Muscle layer of duodenum (tissue), 2 donors: ENCODE measurements around the gene MGME1.

Experiments used
- H3K27ac ChIP-seq: one replicate; pipeline ENCODE4 v1.7.0; 2013; ENCODE audit warnings: mild to moderate bottlenecking, low read length
- H3K27me3 ChIP-seq: one replicate; pipeline ENCODE4 v1.7.0; 2013; ENCODE audit warnings: low read depth, mild to moderate bottlenecking, control low read depth, low read length
- H3K36me3 ChIP-seq, 2 donors: one replicate each; pipeline ENCODE4 v1.7.0; 2013; ENCODE audit warnings: low read length in 2 of 2, control low read depth in 1 of 2, mild to moderate bottlenecking in 1 of 2; ENCODE audit not compliant: insufficient read depth in 2 of 2, control insufficient read depth in 1 of 2
- H3K4me1 ChIP-seq, 2 donors: one replicate each; pipeline ENCODE4 v1.7.0; 2013; ENCODE audit warnings: low read length in 2 of 2, mild to moderate bottlenecking in 2 of 2, control low read depth in 1 of 2, moderate library complexity in 1 of 2; ENCODE audit not compliant: insufficient read depth in 2 of 2, control insufficient read depth in 1 of 2
- H3K4me3 ChIP-seq, 2 donors: one replicate each; pipeline ENCODE4 v1.7.0; 2013; ENCODE audit warnings: low read length in 2 of 2, low read depth in 1 of 2, mild to moderate bottlenecking in 1 of 2
- H3K9me3 ChIP-seq, 2 donors: one replicate each; pipeline ENCODE4 v1.7.0; 2013; ENCODE audit warnings: low read length in 2 of 2, control low read depth in 1 of 2, mild to moderate bottlenecking in 1 of 2; ENCODE audit not compliant: control insufficient read depth in 1 of 2
- donor health status: healthy.

Gene MGME1, protein sequence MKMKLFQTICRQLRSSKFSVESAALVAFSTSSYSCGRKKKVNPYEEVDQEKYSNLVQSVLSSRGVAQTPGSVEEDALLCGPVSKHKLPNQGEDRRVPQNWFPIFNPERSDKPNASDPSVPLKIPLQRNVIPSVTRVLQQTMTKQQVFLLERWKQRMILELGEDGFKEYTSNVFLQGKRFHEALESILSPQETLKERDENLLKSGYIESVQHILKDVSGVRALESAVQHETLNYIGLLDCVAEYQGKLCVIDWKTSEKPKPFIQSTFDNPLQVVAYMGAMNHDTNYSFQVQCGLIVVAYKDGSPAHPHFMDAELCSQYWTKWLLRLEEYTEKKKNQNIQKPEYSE

DNA sequence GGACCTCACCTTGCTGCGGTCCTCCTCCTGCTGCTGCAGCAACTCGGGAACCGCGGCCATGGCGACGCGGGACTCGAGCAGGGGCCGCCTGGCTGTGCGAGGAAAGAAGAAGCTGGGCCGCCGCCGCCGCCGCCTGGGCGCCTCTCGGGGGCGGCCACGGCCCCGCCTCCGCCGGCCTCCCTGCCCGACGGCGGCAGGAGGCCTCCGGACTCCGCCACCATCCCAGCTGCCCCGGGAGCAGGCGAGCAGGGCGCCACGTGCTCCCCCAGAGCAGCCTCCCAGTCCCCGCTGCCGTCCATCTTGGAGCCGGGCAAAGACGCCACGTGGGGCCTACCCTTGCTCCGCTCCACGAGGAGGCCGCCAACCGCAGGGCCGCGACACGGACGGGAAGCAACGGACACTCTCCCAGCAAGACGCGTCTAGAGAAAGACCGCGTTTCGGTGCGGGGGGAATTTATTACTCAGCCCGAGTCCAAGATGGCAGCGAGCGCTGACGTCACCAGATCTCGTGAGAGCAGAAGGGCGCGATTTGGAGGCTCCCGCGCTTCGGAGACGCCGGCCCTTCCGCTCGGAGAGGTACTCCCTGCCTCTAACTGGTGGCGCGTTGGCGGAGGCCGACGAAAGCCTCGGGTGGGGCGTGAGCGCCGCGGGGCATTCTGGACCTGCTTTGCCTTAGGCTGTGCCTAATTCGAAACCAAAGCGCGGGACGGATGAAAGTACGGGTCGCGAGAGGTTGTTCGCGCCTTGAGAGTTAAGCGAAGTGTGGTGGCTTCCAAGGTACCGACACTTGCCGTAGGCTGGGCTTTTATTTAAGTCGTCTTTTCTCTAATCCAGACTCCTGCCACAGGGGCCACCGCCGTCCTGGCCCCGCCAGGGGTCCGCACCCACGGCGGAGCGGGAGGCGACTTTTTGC lies at the start of gene MGME1, which contains the start of gene SNX5:
MGME1 (plus strand) TSS at position 653 of the 912 bp plus-strand sequence. CDS start 842 bp downstream, outside the sequence.
SNX5 (minus strand) TSS at position 429 of the 912 bp plus-strand sequence; CDS start at position 60, 369 bp downstream.
- Histone ChIP-seq H3K36me3 (peaks cover 0 to 8% of the 10 kb centered on the region in 2 donors), H3K4me3 (peak within 1 kb of the TSS; percentile 84 to 95), H3K9me3 (no peaks in the 10 kb centered on the region), H3K4me1 (peaks cover 17 to 45% of the 10 kb centered on the region in 2 donors), H3K27me3 (no peaks in the 10 kb centered on the region), H3K27ac (peak within 1 kb of the TSS; percentile 95)

DNA sequence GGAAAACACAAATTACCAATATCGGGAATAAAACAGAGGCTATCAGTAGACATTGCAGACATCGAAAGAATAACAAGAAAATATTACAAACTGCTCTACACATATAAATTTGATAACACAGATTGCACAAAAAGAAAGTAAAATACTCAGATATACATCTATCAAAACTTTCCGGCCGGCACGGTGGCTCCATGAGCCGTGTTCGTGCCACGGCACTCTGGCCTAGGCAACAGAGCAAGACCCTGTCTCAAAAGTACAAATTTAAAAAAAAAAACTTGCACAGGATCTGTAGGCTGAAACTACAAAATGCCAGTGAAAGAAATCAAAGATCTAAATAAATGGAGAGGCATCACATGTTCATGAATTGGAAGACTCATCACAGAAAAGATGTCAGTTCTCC lies 49.7 kb upstream of the MGME1 start:
- H3K36me3 ChIP-seq = no peaks in the 10 kb centered on the region
- no peaks in the 10 kb centered on the region for H3K9me3 ChIP-seq
- no peaks in the 10 kb centered on the region for H3K4me1 ChIP-seq
- no peak overlapping the region for H3K4me3 ChIP-seq
- no peaks in the 10 kb centered on the region for H3K27me3 ChIP-seq
- no peak overlapping the region for H3K27ac ChIP-seq

DNA sequence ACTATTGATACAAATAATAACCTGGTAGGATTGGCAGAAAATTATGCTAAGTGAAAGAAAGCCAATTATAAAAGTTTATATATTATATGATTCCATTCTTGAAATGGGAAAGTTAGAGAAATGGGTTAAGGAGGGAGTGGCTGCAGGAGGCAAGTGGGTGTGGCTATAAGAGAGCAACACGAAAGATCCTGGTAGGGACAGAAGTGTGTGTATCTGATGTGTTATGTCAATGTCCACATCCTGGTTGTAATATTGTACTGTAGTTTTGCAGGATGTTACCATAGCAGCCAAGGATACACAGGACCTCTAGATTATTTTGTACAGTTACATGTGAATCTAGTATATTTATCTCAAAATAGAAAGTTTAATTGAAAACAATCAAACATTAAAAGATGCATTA lies 47.0 kb upstream of the MGME1 start:
- Histone ChIP-seq H3K4me3 (no peak overlapping the region), H3K36me3 (no peaks in the 10 kb centered on the region), H3K9me3 (no peaks in the 10 kb centered on the region), H3K4me1 (peaks cover 0 to 7% of the 10 kb centered on the region in 2 donors), H3K27ac (no peak overlapping the region), H3K27me3 (no peaks in the 10 kb centered on the region)

DNA sequence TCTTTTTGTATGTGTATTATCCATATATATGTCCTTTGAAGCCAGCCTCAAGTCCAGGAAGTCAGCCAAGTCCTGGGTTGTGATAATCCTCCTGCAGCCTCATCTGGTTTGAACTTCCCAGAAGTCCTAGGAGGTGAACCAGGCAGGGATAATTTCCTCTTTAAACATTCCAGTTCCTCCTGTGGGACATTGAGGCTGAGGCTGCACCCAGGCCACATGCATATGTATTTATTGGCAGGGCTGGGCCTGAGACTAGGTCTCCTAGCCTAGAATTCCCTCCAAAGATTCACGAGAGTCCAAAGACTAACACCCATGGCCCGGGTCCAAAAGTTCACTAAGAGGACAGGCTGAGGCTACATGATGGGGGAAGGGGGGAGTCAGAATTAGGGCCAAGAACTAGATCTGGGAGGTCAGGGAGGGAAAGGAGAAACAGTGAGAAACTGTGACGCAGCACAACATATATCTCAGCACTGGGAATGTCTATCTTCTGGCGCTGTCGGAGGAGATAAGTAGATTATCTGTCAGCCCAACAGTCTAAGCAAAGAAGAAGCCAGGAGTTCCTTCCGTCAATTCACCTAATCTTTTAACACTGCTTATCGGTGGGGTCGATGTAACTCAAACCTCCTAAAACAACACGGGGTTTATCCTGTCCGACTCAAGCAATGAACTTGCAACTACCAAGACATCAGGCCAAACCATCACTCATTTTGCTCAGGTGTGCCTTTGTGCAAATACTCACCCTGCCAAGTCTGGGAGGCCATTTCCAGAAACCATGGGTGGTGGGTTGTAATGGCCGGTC lies 43.5 kb upstream of the MGME1 start:
- peaks cover 7% of the 10 kb centered on the region in 2 donors for H3K4me1 ChIP-seq
- H3K27ac ChIP-seq = no peak overlapping the region
- H3K9me3 ChIP-seq = no peaks in the 10 kb centered on the region

DNA sequence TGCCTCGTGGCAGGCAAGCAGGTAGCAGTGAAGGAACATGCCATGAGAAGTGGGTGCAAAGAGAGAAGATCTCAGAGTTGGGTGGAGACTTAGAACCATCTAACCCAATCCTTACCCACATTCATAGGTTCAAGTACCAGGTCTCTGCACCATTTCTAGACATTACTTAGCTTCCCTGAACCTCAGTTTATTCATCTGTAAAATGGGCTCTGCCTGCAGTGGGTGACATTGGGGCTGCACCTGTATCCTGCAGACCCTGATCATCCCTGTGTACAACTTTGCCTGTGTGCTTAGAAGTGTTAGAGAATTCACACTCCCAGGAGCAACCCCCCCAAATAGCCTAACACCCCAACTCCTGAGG lies 42.9 kb upstream of the MGME1 start:
- Histone ChIP-seq H3K4me1 (peaks cover 7% of the 10 kb centered on the region in 2 donors), H3K36me3 (no peaks in the 10 kb centered on the region), H3K4me3 (no peak overlapping the region), H3K9me3 (no peaks in the 10 kb centered on the region), H3K27ac (no peak overlapping the region), H3K27me3 (no peaks in the 10 kb centered on the region)

More for the DNA sequence above, 43.5 kb upstream of the MGME1 start:
- H3K4me3 ChIP-seq = no peak overlapping the region
- no peaks in the 10 kb centered on the region for H3K36me3 ChIP-seq
- no peaks in the 10 kb centered on the region for H3K27me3 ChIP-seq

DNA sequence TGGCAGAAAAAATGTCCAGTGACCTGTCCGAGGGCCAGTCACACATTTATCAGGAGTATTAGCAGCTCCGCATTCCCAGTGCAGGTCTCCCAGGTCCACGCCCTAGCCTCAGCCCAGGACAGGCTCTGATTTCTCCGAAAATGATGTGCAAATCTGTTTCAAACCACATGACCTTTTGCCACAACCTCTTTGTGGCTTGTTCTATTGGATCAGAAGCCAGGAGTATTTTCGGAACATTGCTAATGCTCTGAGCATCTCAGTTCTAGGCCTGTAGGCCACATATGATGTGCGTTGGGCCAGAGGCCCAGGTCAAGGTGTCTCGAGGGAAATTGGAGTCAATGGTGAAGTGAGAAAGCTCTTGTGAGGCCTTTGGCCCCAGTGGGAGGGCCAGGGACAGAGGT lies 40.6 kb upstream of the MGME1 start:
- Histone ChIP-seq H3K36me3 (no peaks in the 10 kb centered on the region), H3K4me3 (no peak overlapping the region), H3K4me1 (peaks cover 7% of the 10 kb centered on the region in 2 donors), H3K9me3 (no peaks in the 10 kb centered on the region), H3K27ac (no peak overlapping the region), H3K27me3 (no peaks in the 10 kb centered on the region)

DNA sequence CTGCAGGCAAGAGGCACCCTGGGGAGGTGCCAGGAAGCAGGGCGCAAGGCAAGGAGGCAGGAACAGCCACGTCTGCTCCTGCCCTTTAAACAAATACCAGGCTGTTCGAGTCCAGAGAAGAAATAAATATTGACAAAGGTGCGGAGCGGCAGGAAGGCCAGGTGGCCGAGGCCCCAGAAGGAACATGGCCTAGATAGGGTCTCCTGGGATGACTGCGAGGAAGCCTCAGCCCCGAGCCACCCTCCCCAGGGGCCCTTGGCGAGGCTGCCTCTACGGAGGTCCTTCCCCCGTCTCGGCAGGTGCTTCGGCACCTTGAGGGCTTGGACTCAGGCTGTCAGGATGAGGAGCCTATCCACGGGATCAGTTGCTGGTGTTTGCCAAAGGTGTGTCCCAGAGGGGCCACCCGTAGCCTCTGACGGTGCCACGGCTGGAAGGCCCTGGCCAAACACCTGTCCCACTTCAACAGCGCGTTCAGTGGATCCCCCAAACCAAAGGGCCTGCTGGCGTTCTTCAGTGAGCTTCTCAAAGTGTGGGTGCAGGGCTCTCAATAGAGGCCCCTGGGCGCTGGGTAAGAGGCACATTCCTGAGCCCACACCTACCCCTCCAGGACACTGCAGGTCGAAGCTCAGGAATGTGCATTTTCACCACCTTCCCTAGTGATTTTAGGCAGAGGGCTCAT lies 40.0 kb upstream of the MGME1 start:
- Histone ChIP-seq H3K4me1 (peaks cover 7% of the 10 kb centered on the region in 2 donors), H3K27me3 (no peaks in the 10 kb centered on the region), H3K9me3 (no peaks in the 10 kb centered on the region), H3K27ac (no peak overlapping the region), H3K4me3 (no peak overlapping the region), H3K36me3 (no peaks in the 10 kb centered on the region)

DNA sequence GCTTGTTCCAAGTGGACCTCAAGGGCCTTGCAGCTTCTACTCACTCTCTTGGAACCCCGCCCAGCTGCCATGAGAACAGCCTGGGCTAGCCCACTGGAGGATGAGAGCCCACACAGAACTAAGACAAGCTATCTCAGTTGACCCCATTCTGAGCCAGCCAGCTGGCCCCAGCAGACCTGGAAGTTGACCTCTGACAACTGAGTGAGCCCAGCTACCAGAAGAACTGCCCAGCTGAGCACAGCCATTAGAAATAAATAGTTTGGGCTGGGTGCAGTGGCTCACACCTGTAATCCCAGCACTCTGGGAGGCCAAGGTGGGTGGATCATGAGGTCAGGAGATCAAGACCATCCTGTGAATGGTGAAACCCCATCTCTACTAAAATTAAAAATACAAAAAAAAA lies 37.3 kb upstream of the MGME1 start:
- no peaks in the 10 kb centered on the region for H3K36me3 ChIP-seq
- peaks cover 5 to 14% of the 10 kb centered on the region in 2 donors for H3K4me1 ChIP-seq
- no peak overlapping the region for H3K27ac ChIP-seq
- H3K27me3 ChIP-seq = no peaks in the 10 kb centered on the region
- H3K4me3 ChIP-seq = no peak overlapping the region
- no peaks in the 10 kb centered on the region for H3K9me3 ChIP-seq

DNA sequence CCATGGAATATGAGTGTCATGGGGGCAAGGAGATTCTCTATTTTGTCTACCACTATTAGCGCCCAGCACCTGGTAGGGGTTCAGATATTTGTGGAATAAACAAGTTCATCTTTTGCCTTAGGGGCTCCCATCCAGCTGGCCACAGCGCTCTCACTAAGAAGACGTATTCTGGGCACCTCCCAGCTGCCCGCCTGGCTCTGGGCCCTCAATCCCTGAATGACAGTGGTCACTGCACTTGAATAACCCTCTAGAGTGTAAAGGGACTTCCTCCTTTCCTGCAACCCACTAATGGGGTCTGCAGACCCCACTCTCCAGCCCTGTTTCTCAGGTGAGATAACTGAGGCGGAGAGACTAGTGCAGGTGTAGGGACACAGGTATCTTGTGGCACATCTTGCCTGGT lies 36.4 kb upstream of the MGME1 start:
- no peaks in the 10 kb centered on the region for H3K36me3 ChIP-seq
- H3K27me3 ChIP-seq = no peaks in the 10 kb centered on the region
- no peak overlapping the region for H3K4me3 ChIP-seq
- peaks cover 9 to 23% of the 10 kb centered on the region in 2 donors for H3K4me1 ChIP-seq
- no peak overlapping the region for H3K27ac ChIP-seq
- H3K9me3 ChIP-seq = no peaks in the 10 kb centered on the region

DNA sequence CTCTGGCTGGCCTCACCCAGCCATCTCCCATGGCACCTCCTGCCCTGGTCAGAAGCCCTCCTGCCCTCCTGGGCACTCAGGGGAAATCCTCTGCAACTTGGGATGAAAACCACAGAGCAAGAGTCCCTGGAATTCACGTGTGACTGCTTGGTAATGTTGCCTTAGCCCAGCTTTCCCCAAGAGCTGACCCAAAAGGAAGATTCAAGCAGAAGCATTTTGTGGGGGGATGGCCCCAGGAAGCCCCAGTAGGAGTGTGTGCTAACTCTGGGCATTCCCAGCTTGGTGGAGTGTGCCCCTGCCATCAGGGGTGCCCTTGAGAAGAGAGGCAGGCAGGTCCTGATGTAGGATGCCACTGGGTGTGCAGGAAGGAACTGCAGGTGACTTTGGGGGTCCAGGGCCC lies 35.7 kb upstream of the MGME1 start:
- Histone ChIP-seq H3K4me3 (no peak overlapping the region), H3K27me3 (no peaks in the 10 kb centered on the region), H3K27ac (no peak overlapping the region), H3K4me1 (peaks cover 12 to 30% of the 10 kb centered on the region in 2 donors), H3K9me3 (no peaks in the 10 kb centered on the region), H3K36me3 (no peaks in the 10 kb centered on the region)
